Pancreas (tissue), 10 donors: ENCODE results near the gene LRRC4C. TPM values are rescaled to one million over a fixed set of nuclear protein-coding genes. Genes with fewer than 3 reads are reported as not detected.

ENCODE experiments used
- ATAC-seq, 4 donors: fragments of 200-7000 bp; cut with Tn5 transposase; one replicate each; pipeline versions ENCODE4 v1.8.0 to v1.9.1; 2020; ENCODE audit warnings: mild to moderate bottlenecking in 4 of 4, moderate library complexity in 4 of 4
- DNase-seq, 6 donors: peaks; one replicate each; pipeline ENCODE4 v3.0.0-alpha.2; 2020
- FAIRE-seq: peaks from 2 replicates; lab custom pipeline; 2012; peaks lifted over from hg19 to GRCh38; lab: Jason Lieb, UNC
- H3K27ac ChIP-seq, 4 donors: fragments of 200-600 bp; sonication (generic); 1 replicate in 3 of 4; 2 replicates in 1 of 4; pipeline versions ENCODE4 v1.5.0 to v1.8.0; 2020
- H3K27me3 ChIP-seq, 4 donors: fragments of 200-600 bp; one replicate each; pipeline ENCODE4 v1.8.0; 2021
- H3K36me3 ChIP-seq, 3 donors: fragments of 200-600 bp; sonication (generic) in 1 of 3; one replicate each; pipeline versions ENCODE4 v1.5.0 to v1.8.0; 2020 to 2021
- H3K4me1 ChIP-seq, 3 donors: fragments of 200-600 bp; one replicate each; pipeline ENCODE4 v1.8.0; 2021
- H3K4me3 ChIP-seq, 4 donors: fragments of 200-600 bp; sonication (generic) in 2 of 4; one replicate each; pipeline versions ENCODE4 v1.5.0 to v1.8.0; 2020 to 2021
- H3K9me3 ChIP-seq, 4 donors: fragments of 200-600 bp; one replicate each; pipeline ENCODE4 v1.8.0; 2021
- CTCF ChIP-seq, 4 donors: fragments of 200-600 bp; sonication (generic) in 3 of 4; IDR thresholded peaks; one replicate each; pipeline versions ENCODE4 v1.5.0 to v1.8.0; 2021; ENCODE audit warnings: antibody characterized with exemption in 4 of 4
- WGBS, 2 donors: extraction: QIAGEN DNeasy Blood & Tissue Kit; methylation state at CpG; one replicate each; pipeline ENCODE4 v1.1.7; 2013; 5-methylcytosine and 5-hydroxymethylcytosine counted together
- intact Hi-C, 3 donors: fragments of 100-400 bp; cut with DNase I; formaldehyde crosslinking; loops; one replicate each; pipeline versions ENCODE4 v1.11.1 to v1.14.2; 2022
- polyA plus RNA-seq, 2 donors: library from polyadenylated mRNA; stranded (reverse); fragments of 200-250 nt; gene quantifications; one replicate each; pipeline ENCODE4 v1.2.3, GENCODE V29; 2013
- total RNA-seq, 6 donors: library from RNA; stranded (reverse); fragmentation: NEBNext Ultra II Directional in 4 of 6; extraction: Animal tissue kit (Norgen Biotek cat#: 25700) in 4 of 6; gene quantifications; one replicate each; pipeline versions ENCODE4 v1.2.1 to v1.2.4, GENCODE V29; 2021 to 2023
- donor health status: healthy with polysubstance abuse.
- donor health status: DM: no; HTN: no; CAD: no; lungs with moderate emphysema.
- donor health status: DM: no; HTN: no; CAD: no.
- donor health status: control.
- donor health status: control.
- donor health status: Bipolar disorder and iron deficiency.
- donor health status: DM: yes; HTN: yes; CAD: no.
- donor health status: DM: no; HTN: no; CAD: no.
- donor health status: DM: no; HTN: no; CAD: no.
- donor health status: DM: yes; HTN: yes; CAD: no.

The LRRC4C gene
- total and polyA plus RNA-seq, 8 donors = 0.04 to 0.84 (median 0.16) TPM

GRCh38 chr11:40132912-40133311, 1326.5 kb downstream of the LRRC4C start:
- FAIRE-seq (no peak), ATAC-seq (no peak), DNase-seq (no peak)
- no peaks in the 10 kb centered on the region for H3K36me3 ChIP-seq
- H3K4me1 ChIP-seq = no peaks in the 10 kb centered on the region
- H3K4me3 ChIP-seq = no peak overlapping the region
- no peaks in the 10 kb centered on the region for H3K9me3 ChIP-seq
- 17 to 30% methylated on average over 3 of the region's 3 CpGs for WGBS, 2 donors
- H3K27ac ChIP-seq = no peak overlapping the region
- H3K27me3 ChIP-seq = peaks cover 0 to 10% (median 0%) of the 10 kb centered on the region in 4 donors
- TF ChIP-seq CTCF (IDR thresholded peaks at IDR 0.05) = no peak
- intact Hi-C loops = no loop called here

DNA sequence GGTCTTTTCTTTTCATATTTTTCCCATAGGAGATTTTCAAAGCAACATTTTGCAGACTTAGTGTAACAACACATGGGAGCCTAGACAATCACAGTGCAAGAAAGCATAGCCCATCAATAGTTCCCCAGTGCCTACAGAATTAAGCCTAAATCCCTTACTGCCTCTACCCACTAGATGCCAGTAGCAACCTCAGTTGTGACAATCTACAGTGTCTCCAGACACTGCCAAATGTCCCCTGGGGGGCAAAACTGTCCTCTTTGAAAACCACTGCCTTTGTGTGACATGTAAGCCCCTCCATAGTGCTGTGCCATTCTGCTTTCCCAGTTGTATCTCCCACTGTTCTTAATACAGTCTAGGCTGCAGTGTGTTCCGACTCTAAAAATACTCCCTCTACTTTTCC, 1329.0 kb downstream of the LRRC4C start:
- DNase-seq = no peak
- WGBS, 2 donors = 57 to 69% methylated on average over 1 of the region's 1 CpG
- Histone ChIP-seq H3K36me3 (no peaks in the 10 kb centered on the region), H3K4me3 (no peak overlapping the region), H3K27me3 (peaks cover 0 to 10% (median 0%) of the 10 kb centered on the region in 4 donors), H3K27ac (no peak overlapping the region), H3K9me3 (no peaks in the 10 kb centered on the region), H3K4me1 (no peaks in the 10 kb centered on the region)
- intact Hi-C loops = no loop called here
- FAIRE-seq = no peak
- ATAC-seq = no peak
- TF ChIP-seq CTCF (IDR thresholded peaks at IDR 0.05) = no peak

GRCh38 chr11:40129266-40129665, 1330.2 kb downstream of the LRRC4C start:
- Histone ChIP-seq H3K4me1 (no peaks in the 10 kb centered on the region), H3K27me3 (peaks cover 0 to 10% (median 0%) of the 10 kb centered on the region in 4 donors), H3K27ac (no peak overlapping the region), H3K9me3 (no peaks in the 10 kb centered on the region), H3K4me3 (no peak overlapping the region), H3K36me3 (no peaks in the 10 kb centered on the region)
- intact Hi-C loops = no loop called here
- FAIRE-seq (no peak), DNase-seq (no peak), ATAC-seq (peak in 1 of 4 donors; percentile 34)
- 2 to 3% methylated on average over 1 of the region's 1 CpG for WGBS, 2 donors
- TF ChIP-seq CTCF (IDR thresholded peaks at IDR 0.05) = no peak

DNA sequence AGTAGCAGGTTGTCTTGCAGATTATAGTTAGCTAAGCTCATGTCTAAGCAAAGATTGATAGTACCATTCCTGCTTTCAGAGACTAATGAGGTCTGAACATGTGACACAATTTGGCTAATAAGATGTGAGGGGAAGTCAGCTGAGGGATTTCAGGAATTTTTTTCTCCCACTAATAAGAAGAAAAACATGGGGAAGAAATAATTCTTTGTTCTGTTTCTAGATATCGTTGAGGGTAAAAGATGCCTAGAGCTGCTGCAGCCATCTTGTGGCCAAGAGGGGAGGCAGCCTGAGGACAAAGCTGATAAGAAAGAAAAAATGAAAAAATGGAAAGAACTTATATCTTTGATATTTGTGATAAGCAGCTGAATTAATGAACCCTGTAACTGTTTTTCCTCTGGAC, 1334.4 kb downstream of the LRRC4C start:
- no peaks in the 10 kb centered on the region for H3K4me1 ChIP-seq
- no peaks in the 10 kb centered on the region for H3K9me3 ChIP-seq
- H3K36me3 ChIP-seq = no peaks in the 10 kb centered on the region
- 15 to 17% methylated on average over 1 of the region's 1 CpG for WGBS, 2 donors
- H3K27me3 ChIP-seq = peaks cover 0 to 4% (median 0%) of the 10 kb centered on the region in 4 donors
- no peak overlapping the region for H3K4me3 ChIP-seq
- TF ChIP-seq CTCF (IDR thresholded peaks at IDR 0.05) = peak in 1 of 4 donors; percentile 8
- no peak for DNase-seq
- FAIRE-seq = no peak
- H3K27ac ChIP-seq = no peak overlapping the region
- ATAC-seq = no peak
- intact Hi-C loops = no loop called here

GRCh38 chr11:40119661-40120060, 1339.8 kb downstream of the LRRC4C start:
- no peak overlapping the region for H3K4me3 ChIP-seq
- H3K27ac ChIP-seq = no peak overlapping the region
- no peak for TF ChIP-seq CTCF (IDR thresholded peaks at IDR 0.05)
- FAIRE-seq (no peak), DNase-seq (no peak), ATAC-seq (no peak)
- 82% methylated on average over 1 of the region's 1 CpG for WGBS, 2 donors
- H3K36me3 ChIP-seq = no peaks in the 10 kb centered on the region
- no peaks in the 10 kb centered on the region for H3K9me3 ChIP-seq
- H3K27me3 ChIP-seq = no peaks in the 10 kb centered on the region
- H3K4me1 ChIP-seq = no peaks in the 10 kb centered on the region
- intact Hi-C loops = no loop called here
